Keratinocyte (primary cell): ENCODE results near the gene PAGR1. TPM values are rescaled to one million over a fixed set of nuclear protein-coding genes. Genes with fewer than 3 reads are reported as not detected.

ENCODE experiments used
- DNase-seq: peaks from one replicate; pipeline ENCODE4 v3.0.0-alpha.2; 2011; ENCODE audit warnings: low read depth, missing footprints, low spot score
- FAIRE-seq: peaks from 2 replicates; lab custom pipeline; 2011; peaks lifted over from hg19 to GRCh38; lab: Jason Lieb, UNC
- H2AFZ ChIP-seq: 2 replicates; pipeline ENCODE4 v1.6.0; 2012; ENCODE audit warnings: low read length, control low read depth, inconsistent platforms; ENCODE audit not compliant: control insufficient read depth
- H3K27ac ChIP-seq: 2 replicates; pipeline ENCODE4 v1.5.1; 2011; ENCODE audit warnings: low read length; ENCODE audit not compliant: control insufficient read depth, insufficient read depth
- H3K27me3 ChIP-seq: 3 replicates; pipeline ENCODE4 v1.6.0; 2011; ENCODE audit warnings: low read length; ENCODE audit not compliant: control insufficient read depth, insufficient read depth; ENCODE audit errors: extremely low read depth
- H3K36me3 ChIP-seq, 2 experiments: 2 replicates in 1 of 2; 3 replicates in 1 of 2; pipeline ENCODE4 v1.5.1; 2011; ENCODE audit warnings: low read length in 2 of 2, mild to moderate bottlenecking in 1 of 2; ENCODE audit not compliant: control insufficient read depth in 2 of 2, insufficient read depth in 2 of 2; ENCODE audit errors: extremely low read depth in 1 of 2
- H3K4me1 ChIP-seq: 3 replicates; pipeline ENCODE4 v1.5.1; 2011; ENCODE audit warnings: low read length; ENCODE audit not compliant: control insufficient read depth, insufficient read depth; ENCODE audit errors: extremely low read depth
- H3K4me2 ChIP-seq: 3 replicates; pipeline ENCODE4 v1.6.0; 2011; ENCODE audit warnings: low read depth, low read length; ENCODE audit not compliant: control insufficient read depth, insufficient read depth; ENCODE audit errors: extremely low read depth
- H3K4me3 ChIP-seq, 3 experiments: fragments of 200-600 bp in 1 of 3; sonication (generic) in 1 of 3; 2 replicates in 2 of 3; 3 replicates in 1 of 3; pipeline ENCODE4 v1.5.1; 2011 to 2016; ENCODE audit warnings: low read length in 3 of 3, mild to moderate bottlenecking in 3 of 3, control low read depth in 2 of 3, inconsistent platforms in 1 of 3, low read depth in 1 of 3, mixed read lengths in 1 of 3, mixed run types in 1 of 3, moderate library complexity in 1 of 3; ENCODE audit not compliant: control insufficient read depth in 2 of 3, insufficient read depth in 2 of 3; ENCODE audit errors: extremely low read depth in 1 of 3
- H3K79me2 ChIP-seq: 2 replicates; pipeline ENCODE4 v1.6.0; 2012; ENCODE audit warnings: low read length; ENCODE audit not compliant: control insufficient read depth, insufficient read depth
- H3K9ac ChIP-seq: 3 replicates; pipeline ENCODE4 v1.6.0; 2011; ENCODE audit warnings: low read length; ENCODE audit not compliant: control insufficient read depth, insufficient read depth; ENCODE audit errors: extremely low read depth
- H3K9me1 ChIP-seq: 3 replicates; pipeline ENCODE4 v1.6.0; 2011; ENCODE audit warnings: low read length; ENCODE audit not compliant: control insufficient read depth, insufficient read depth; ENCODE audit errors: extremely low read depth
- H3K9me3 ChIP-seq: 2 replicates; pipeline ENCODE4 v1.5.1; 2012; ENCODE audit warnings: low read depth, low read length; ENCODE audit not compliant: control insufficient read depth
- H4K20me1 ChIP-seq: 3 replicates; pipeline ENCODE4 v1.6.0; 2011; ENCODE audit warnings: low read length; ENCODE audit not compliant: control insufficient read depth, insufficient read depth; ENCODE audit errors: extremely low read depth
- EZH2 ChIP-seq: IDR thresholded peaks from one replicate; pipeline ENCODE4 v1.6.1; 2012; ENCODE audit warnings: inconsistent platforms, mild to moderate bottlenecking, low read length, moderate library complexity
- dilution Hi-C: fragments of 300-500 bp; cut with MboI; formaldehyde crosslinking; loops from one replicate; pipeline ENCODE4 v1.7.0; 2020; ENCODE audit warnings: low sequenced_read_pairs; ENCODE audit not compliant: extremely low pct_ligation_motif_present
- polyA minus RNA-seq, 3 experiments: library from RNA; depleted of rRNA, polyadenylated mRNA; stranded (reverse); fragments of >200 nt; gene quantifications; 1 replicate in 1 of 3; 2 replicates in 1 of 3; 3 replicates in 1 of 3; pipeline ENCODE4 v1.2.3, GENCODE V29; 2011
- polyA plus RNA-seq, 5 experiments: library from polyadenylated mRNA; depleted of rRNA in 3 of 5; stranded (reverse) in 3 of 5; stranded (forward) in 1 of 5; unstranded in 1 of 5; fragments of >200 nt; gene quantifications; 1 replicate in 1 of 5; 2 replicates in 3 of 5; 3 replicates in 1 of 5; pipeline versions ENCODE4 v1.2.1 to v1.2.3, GENCODE V29; 2011 to 2012; ENCODE audit warnings: missing spikeins in 2 of 5, low read depth in 1 of 5, low replicate concordance in 1 of 5
- TF ChIP-seq, protein P1 (sequence below), 3 experiments: IDR thresholded peaks in 1 of 3; conservative IDR thresholded peaks in 1 of 3; optimal IDR thresholded peaks in 1 of 3; 2 replicates in 2 of 3; 3 replicates in 1 of 3; pipeline versions ENCODE3 to v1.5.1; 2011; ENCODE audit warnings: low read length in 3 of 3, mild to moderate bottlenecking in 3 of 3, moderate library complexity in 2 of 3, control low read depth in 1 of 3, inconsistent platforms in 1 of 3; ENCODE audit not compliant: insufficient read depth in 2 of 3; ENCODE audit errors: extremely low read depth in 1 of 3

Gene PAGR1
- 6.4 to 17.1 TPM (median 13.6 TPM) in 3 replicates for polyA plus RNA-seq
- polyA plus RNA-seq (2011; ENCODE audit: low read depth): 2.7 TPM
- polyA plus RNA-seq (2011; cell fraction: cytosol; rRNA removed): 5.9 and 12.0 TPM in 2 replicates
- 5.1 and 5.3 TPM in 2 replicates for polyA plus RNA-seq (2011; cell fraction: nucleus; rRNA removed)
- polyA plus RNA-seq (2012; ENCODE audit: low replicate concordance): 4.7 and 19.3 TPM in 2 replicates
- polyA minus RNA-seq: 1.5 to 2.7 TPM (median 2.0 TPM) in 3 replicates
- polyA minus RNA-seq (2011; cell fraction: cytosol; rRNA and poly(A)+ RNA removed): 4.2 TPM
- 2.3 and 2.9 TPM in 2 replicates for polyA minus RNA-seq (2011; cell fraction: nucleus; rRNA and poly(A)+ RNA removed)

DNA sequence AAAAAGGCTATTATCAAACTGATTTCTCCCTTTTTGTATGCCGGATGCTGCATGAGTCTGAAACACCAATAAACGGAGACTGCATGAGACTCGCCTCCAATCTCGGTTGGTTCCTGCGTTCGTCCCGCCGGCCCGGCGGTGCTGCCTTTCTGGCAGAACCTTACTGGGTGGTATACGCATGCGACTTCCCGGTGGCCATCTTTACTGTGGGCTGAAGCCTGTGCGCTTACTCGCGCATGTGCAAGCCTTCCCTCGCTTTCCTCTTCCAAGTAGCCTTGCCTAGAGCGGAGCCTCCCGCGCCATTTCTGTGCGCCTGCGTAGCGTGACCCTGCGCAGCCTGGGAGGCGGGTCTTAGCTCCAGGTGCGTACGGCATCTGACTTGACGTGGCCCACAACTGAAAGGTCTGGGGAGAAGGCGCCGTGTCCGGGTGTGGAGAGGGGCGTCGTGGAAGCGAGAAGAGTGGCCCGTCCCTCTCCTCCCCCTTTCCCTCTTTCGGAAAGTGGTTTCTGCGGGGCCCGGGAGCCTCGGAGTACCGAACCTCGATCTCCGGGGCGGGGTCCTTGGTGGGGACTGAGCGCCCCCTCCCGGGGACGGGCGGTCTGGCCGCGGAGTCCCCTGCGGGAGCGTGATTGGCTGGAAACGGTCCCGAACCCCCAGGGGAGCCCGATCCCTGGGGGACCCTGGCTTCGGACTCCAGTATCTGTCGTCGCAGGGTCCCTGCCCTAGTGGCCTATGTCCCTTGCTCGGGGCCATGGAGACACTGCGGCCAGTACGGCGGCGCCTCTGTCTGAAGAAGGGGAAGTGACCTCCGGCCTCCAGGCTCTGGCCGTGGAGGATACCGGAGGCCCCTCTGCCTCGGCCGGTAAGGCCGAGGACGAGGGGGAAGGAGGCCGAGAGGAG, at the start of gene PAGR1:
Gene PAGR1 (plus strand): TSS at position 360 of the 901 bp plus-strand sequence. CDS start 374 bp downstream, at position 734.
- TF ChIP-seq, protein P1, sequence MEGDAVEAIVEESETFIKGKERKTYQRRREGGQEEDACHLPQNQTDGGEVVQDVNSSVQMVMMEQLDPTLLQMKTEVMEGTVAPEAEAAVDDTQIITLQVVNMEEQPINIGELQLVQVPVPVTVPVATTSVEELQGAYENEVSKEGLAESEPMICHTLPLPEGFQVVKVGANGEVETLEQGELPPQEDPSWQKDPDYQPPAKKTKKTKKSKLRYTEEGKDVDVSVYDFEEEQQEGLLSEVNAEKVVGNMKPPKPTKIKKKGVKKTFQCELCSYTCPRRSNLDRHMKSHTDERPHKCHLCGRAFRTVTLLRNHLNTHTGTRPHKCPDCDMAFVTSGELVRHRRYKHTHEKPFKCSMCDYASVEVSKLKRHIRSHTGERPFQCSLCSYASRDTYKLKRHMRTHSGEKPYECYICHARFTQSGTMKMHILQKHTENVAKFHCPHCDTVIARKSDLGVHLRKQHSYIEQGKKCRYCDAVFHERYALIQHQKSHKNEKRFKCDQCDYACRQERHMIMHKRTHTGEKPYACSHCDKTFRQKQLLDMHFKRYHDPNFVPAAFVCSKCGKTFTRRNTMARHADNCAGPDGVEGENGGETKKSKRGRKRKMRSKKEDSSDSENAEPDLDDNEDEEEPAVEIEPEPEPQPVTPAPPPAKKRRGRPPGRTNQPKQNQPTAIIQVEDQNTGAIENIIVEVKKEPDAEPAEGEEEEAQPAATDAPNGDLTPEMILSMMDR (optimal IDR thresholded peaks at IDR 0.05 in 1 of 3, IDR thresholded peaks at IDR 0.05 in 1 of 3, conservative IDR thresholded peaks at IDR 0.05 in 1 of 3; ENCODE audit: extremely low read depth in 1 of 3, insufficient read depth in 2 of 3, low read length in 3 of 3): peak; percentile 74 to 98 (median 77)
- TF ChIP-seq EZH2: no peak
- Histone ChIP-seq H3K27me3 (peaks cover 15% of the 10 kb centered on the region), H3K9me3 (no peaks in the 10 kb centered on the region), H3K36me3 (peaks cover 0 to 10% of the 10 kb centered on the region in 2 experiments), H3K4me3 (peak within 1 kb of the TSS; percentile 81 to 88 (median 87)), H3K9me1 (no peaks in the 10 kb centered on the region), H2AFZ (peak within 1 kb of the TSS; percentile 90), H3K27ac (peak within 1 kb of the TSS; percentile 83), H3K79me2 (peaks cover 27% of the 10 kb centered on the region), H4K20me1 (no peaks in the 10 kb centered on the region), H3K9ac (peak within 1 kb of the TSS; percentile 88), H3K4me1 (peaks cover 37% of the 10 kb centered on the region), H3K4me2 (peak within 1 kb of the TSS; percentile 84)
- DNase-seq: peak; percentile 96
- dilution Hi-C loops: no loop called here
- FAIRE-seq: no peak

DNA sequence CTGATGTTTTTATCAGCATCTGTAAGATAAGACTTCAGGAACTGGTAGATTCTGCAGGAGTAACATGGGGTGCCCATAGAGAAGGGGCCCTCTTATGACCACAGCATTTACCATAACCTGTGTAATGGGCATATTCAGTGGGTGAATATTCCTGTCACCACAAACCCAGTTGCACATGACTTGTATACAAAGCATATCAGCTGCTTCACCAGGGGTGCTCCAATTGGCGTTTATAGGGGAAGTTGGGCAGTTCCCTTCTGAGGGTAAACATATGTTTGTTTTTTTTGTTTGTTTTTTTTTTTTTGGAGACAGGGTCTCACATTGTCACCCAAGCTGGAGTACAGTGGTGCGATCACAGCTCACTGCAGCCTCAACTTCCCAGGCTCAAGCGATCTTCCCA, 49.4 kb upstream of the PAGR1 start:
- dilution Hi-C loops: no loop called here
- TF ChIP-seq, protein P1 (optimal IDR thresholded peaks at IDR 0.05 in 1 of 3, IDR thresholded peaks at IDR 0.05 in 1 of 3, conservative IDR thresholded peaks at IDR 0.05 in 1 of 3; ENCODE audit: extremely low read depth in 1 of 3, insufficient read depth in 2 of 3, low read length in 3 of 3): no peak
- TF ChIP-seq EZH2: no peak
- Histone ChIP-seq H3K4me1 (no peaks in the 10 kb centered on the region), H3K4me3 (no peak overlapping the region), H3K9ac (no peak overlapping the region), H3K9me3 (no peaks in the 10 kb centered on the region), H3K79me2 (no peaks in the 10 kb centered on the region), H3K4me2 (no peak overlapping the region), H2AFZ (no peak overlapping the region), H4K20me1 (no peaks in the 10 kb centered on the region), H3K27me3 (no peaks in the 10 kb centered on the region), H3K27ac (no peak overlapping the region), H3K9me1 (no peaks in the 10 kb centered on the region), H3K36me3 (no peaks in the 10 kb centered on the region)
- FAIRE-seq: no peak
- DNase-seq: no peak
